Ishikawa (cell line): ENCODE results near the gene ZNF862.

Experiments used
- CEBPB ChIP-seq: IDR thresholded peaks from 2 replicates; pipeline ENCODE4 v1.6.1; 2012
- EP300 ChIP-seq: IDR thresholded peaks from 2 replicates; pipeline ENCODE4 v1.6.1; 2012; ENCODE audit warnings: borderline replicate concordance
- NFIC ChIP-seq: IDR thresholded peaks from 2 replicates; pipeline ENCODE4 v1.6.1; 2012
- RAD21 ChIP-seq: IDR thresholded peaks from 2 replicates; pipeline ENCODE4 v1.6.1; 2012; ENCODE audit warnings: low read depth
- REST ChIP-seq: IDR thresholded peaks from 2 replicates; pipeline ENCODE4 v1.6.1; 2012; ENCODE audit warnings: low read depth, mild to moderate bottlenecking
- TAF1 ChIP-seq: IDR thresholded peaks from 2 replicates; pipeline ENCODE4 v1.6.1; 2012; ENCODE audit warnings: low read depth, mild to moderate bottlenecking
- ZBTB7A ChIP-seq: IDR thresholded peaks from 2 replicates; pipeline ENCODE4 v1.6.1; 2012; ENCODE audit warnings: low read depth

- TF ChIP-seq TAF1 = no peak
- no peak for TF ChIP-seq ZBTB7A
- TF ChIP-seq REST = no peak
- no peak for TF ChIP-seq NFIC
- no peak for TF ChIP-seq RAD21
- TF ChIP-seq EP300 = no peak
- no peak for TF ChIP-seq CEBPB
Measured at GRCh38 chr7:149834601-149835000, 3.6 kb upstream of the ZNF862 start.
